DND-41 (cell line): ENCODE data around the gene MICB.
"Not testable (repeated sequence)": the region's sequence is repeated elsewhere in the genome, so short reads cannot be mapped to it uniquely, and the experiment has no call there.

Experiments
- ATAC-seq: fragments of 200-7000 bp; cut with Tn5 transposase; 3 replicates; pipeline ENCODE4 v1.9.1; 2021; ENCODE audit warnings: low read depth; ENCODE audit not compliant: insufficient read depth
- DNase-seq: peaks from one replicate; pipeline ENCODE4 v3.0.0-alpha.2; 2020
- H2AFZ ChIP-seq: 2 replicates; pipeline ENCODE4 v1.6.0; 2012; ENCODE audit warnings: low read depth, low read length
- H3K27ac ChIP-seq: 2 replicates; pipeline ENCODE4 v1.5.1; 2012; ENCODE audit warnings: low read length, inconsistent platforms
- H3K27me3 ChIP-seq: fragments of 200-600 bp; sonication (generic); 2 replicates; pipeline ENCODE4 v1.6.0; 2012; ENCODE audit warnings: low read length, mild to moderate bottlenecking, inconsistent platforms; ENCODE audit not compliant: insufficient read depth, poor library complexity
- H3K36me3 ChIP-seq: 2 replicates; pipeline ENCODE4 v1.5.1; 2012; ENCODE audit warnings: low read length, inconsistent platforms; ENCODE audit not compliant: insufficient read depth
- H3K4me1 ChIP-seq: 2 replicates; pipeline ENCODE4 v1.5.1; 2012; ENCODE audit warnings: mild to moderate bottlenecking, low read length; ENCODE audit not compliant: insufficient read depth
- H3K4me2 ChIP-seq: 2 replicates; pipeline ENCODE4 v1.6.0; 2012; ENCODE audit warnings: mild to moderate bottlenecking, moderate library complexity, low read length, inconsistent platforms; ENCODE audit not compliant: insufficient read depth
- H3K4me3 ChIP-seq, 2 experiments: fragments of 200-600 bp in 1 of 2; shearing (Covaris generic) in 1 of 2; 2 replicates each; pipeline ENCODE4 v1.5.1; 2012 to 2016; ENCODE audit warnings: inconsistent platforms in 2 of 2, low read length in 2 of 2, mild to moderate bottlenecking in 2 of 2, low read depth in 1 of 2, moderate library complexity in 1 of 2
- H3K79me2 ChIP-seq: 2 replicates; pipeline ENCODE4 v1.6.0; 2012; ENCODE audit warnings: low read length, inconsistent platforms; ENCODE audit not compliant: insufficient read depth
- H3K9ac ChIP-seq: 2 replicates; pipeline ENCODE4 v1.6.0; 2012; ENCODE audit warnings: low read depth, mild to moderate bottlenecking, inconsistent platforms, low read length, moderate library complexity
- H3K9me3 ChIP-seq: 2 replicates; pipeline ENCODE4 v1.5.1; 2012; ENCODE audit warnings: low read length, moderate library complexity, mild to moderate bottlenecking, inconsistent platforms; ENCODE audit not compliant: insufficient read depth, severe bottlenecking
- H4K20me1 ChIP-seq: 2 replicates; pipeline ENCODE4 v1.6.0; 2012; ENCODE audit warnings: low read length; ENCODE audit not compliant: insufficient read depth
- CTCF ChIP-seq: IDR thresholded peaks from 2 replicates; pipeline ENCODE4 v1.5.1; 2012; ENCODE audit warnings: borderline replicate concordance, low read length, moderate library complexity, mild to moderate bottlenecking; ENCODE audit not compliant: poor library complexity, severe bottlenecking; ENCODE audit errors: extremely low read depth
- EZH2 ChIP-seq: IDR thresholded peaks from 3 replicates; pipeline ENCODE4 v1.6.1; 2012; ENCODE audit warnings: borderline replicate concordance, low read depth, mild to moderate bottlenecking, moderate library complexity, low read length, inconsistent platforms; ENCODE audit not compliant: severe bottlenecking

Gene MICB

DNA sequence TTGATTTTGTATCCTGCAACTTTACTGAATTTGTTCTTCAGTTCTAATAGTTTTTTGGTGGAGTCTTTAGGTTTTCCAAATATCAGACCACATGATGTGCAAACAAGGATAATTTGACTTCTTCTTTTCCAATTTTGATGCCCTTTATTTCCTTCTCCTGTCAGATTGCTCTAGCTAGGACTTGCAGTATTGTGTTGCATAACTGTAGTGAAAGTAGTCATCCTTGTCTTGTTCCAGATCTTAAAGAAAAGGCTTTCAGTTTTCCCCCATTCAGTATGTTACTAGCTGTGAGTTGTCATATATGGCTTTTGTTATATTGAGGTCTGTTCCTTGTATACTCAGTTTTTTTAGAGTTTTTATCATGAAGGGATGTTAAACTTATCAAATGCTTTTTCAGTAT, 4.6 kb downstream of the MICB start:
- no peaks in the 10 kb centered on the region for H3K27me3 ChIP-seq
- peaks cover 29% of the 10 kb centered on the region for H3K36me3 ChIP-seq
- DNase-seq (no peak), ATAC-seq (no peak)
- H3K4me2 ChIP-seq: no peak overlapping the region
- no peak overlapping the region for H3K4me3 ChIP-seq
- TF ChIP-seq CTCF (no peak), EZH2 (no peak)
- no peaks in the 10 kb centered on the region for H3K9me3 ChIP-seq
- no peak overlapping the region for H3K27ac ChIP-seq
- H4K20me1 ChIP-seq: peaks cover 58% of the 10 kb centered on the region
- no peak overlapping the region for H3K9ac ChIP-seq
- no peak overlapping the region for H2AFZ ChIP-seq
- H3K79me2 ChIP-seq: peaks cover 79% of the 10 kb centered on the region
- peaks cover 19% of the 10 kb centered on the region for H3K4me1 ChIP-seq

- H3K9me3 ChIP-seq, H3K4me2 ChIP-seq, H3K27me3 ChIP-seq, DNase-seq, H3K27ac ChIP-seq, H2AFZ ChIP-seq, H3K9ac ChIP-seq, H3K4me3 ChIP-seq, H3K4me1 ChIP-seq: not testable (repeated sequence)
- Histone ChIP-seq H4K20me1 (peaks cover 34% of the 10 kb centered on the region), H3K36me3 (peaks cover 67% of the 10 kb centered on the region), H3K79me2 (peaks cover 18% of the 10 kb centered on the region)
- ATAC-seq: 0 out of 3 replicates have a peak, but pooled peaks have one; percentile 25
These were observed 11.1 kb downstream of the MICB start for GRCh38 chr6:31509036-31509435.

DNA sequence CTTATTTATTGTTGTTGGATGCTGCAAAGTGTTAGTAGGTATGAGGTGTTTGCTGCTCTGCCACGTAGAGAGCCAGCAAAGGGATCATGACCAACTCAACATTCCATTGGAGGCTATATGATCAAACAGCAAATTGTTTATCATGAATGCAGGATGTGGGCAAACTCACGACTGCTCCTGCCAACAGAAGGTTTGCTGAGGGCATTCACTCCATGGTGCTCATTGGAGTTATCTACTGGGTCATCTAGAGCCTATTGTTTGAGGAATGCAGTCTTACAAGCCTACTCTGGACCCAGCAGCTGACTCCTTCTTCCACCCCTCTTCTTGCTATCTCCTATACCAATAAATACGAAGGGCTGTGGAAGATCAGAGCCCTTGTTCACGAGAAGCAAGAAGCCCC, 12.1 kb downstream of the MICB start:
- no peak overlapping the region for H3K4me2 ChIP-seq

DNA sequence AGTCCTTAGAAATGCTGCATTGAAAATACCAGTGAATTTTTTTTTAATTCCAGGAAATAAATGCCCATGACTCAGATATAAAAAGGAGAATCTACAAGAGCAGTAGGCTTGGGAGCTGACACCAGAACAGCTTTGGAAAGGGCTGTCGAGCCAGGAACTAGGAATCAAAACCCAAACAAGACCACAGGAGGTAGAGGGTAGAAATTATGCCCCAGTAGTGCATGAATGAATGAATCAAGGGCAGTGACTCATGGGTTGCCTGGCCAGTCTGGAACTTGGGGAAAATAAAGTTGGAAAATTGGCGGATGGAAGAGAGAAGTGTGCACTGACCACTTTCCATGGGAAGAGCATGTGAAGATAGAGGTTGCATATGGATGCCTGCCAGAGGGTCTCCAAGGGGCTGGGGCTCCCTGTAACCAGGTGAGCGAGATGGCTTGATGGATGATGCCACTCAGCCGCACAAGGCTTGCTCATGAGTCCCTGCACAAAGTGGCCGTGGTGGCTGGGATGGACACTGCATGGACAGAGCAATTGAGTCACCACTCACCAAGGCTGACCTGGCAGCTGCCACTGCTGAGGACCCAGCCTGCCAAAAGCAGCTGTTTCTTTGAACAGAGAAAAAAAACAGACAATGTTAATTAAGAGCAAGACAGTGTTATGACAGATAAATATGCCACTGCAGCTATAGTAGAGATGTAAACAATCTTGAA, 15.7 kb downstream of the MICB start:
- no peak overlapping the region for H3K9ac ChIP-seq
- no peak for ATAC-seq
- no peaks in the 10 kb centered on the region for H3K79me2 ChIP-seq
- TF ChIP-seq CTCF (no peak), EZH2 (no peak)
- H3K36me3 ChIP-seq: peaks cover 28% of the 10 kb centered on the region
- DNase-seq: no peak
- no peak overlapping the region for H2AFZ ChIP-seq
- H3K4me2 ChIP-seq: no peak overlapping the region
- no peaks in the 10 kb centered on the region for H3K4me1 ChIP-seq
- H3K27ac ChIP-seq: no peak overlapping the region
- H3K4me3 ChIP-seq: no peak overlapping the region
- H3K9me3 ChIP-seq: no peaks in the 10 kb centered on the region
- 0 out of 2 replicates have a peak, but pooled peaks cover 5% of the 10 kb centered on the region for H4K20me1 ChIP-seq
- no peaks in the 10 kb centered on the region for H3K27me3 ChIP-seq

More for the DNA sequence above, 12.1 kb downstream of the MICB start:
- H3K36me3 ChIP-seq: peaks cover 63% of the 10 kb centered on the region
- H3K27me3 ChIP-seq: no peaks in the 10 kb centered on the region
- peaks cover 30% of the 10 kb centered on the region for H4K20me1 ChIP-seq
- H3K9ac ChIP-seq: no peak overlapping the region
- H3K27ac ChIP-seq: no peak overlapping the region
- TF ChIP-seq EZH2 (no peak), CTCF (no peak)
- H3K79me2 ChIP-seq: peaks cover 9% of the 10 kb centered on the region
- no peak overlapping the region for H3K4me3 ChIP-seq
- no peak overlapping the region for H2AFZ ChIP-seq
- DNase-seq (no peak), ATAC-seq (no peak)
- H3K4me1 ChIP-seq: no peaks in the 10 kb centered on the region
- no peaks in the 10 kb centered on the region for H3K9me3 ChIP-seq
